Activated naive CD4-positive, alpha-beta T cell treated with anti-CD3 and anti-CD28 coated beads for 36 hours (primary cell): Measurements from ENCODE around the gene CXADR. TPM values are rescaled to one million over a fixed set of nuclear protein-coding genes. Genes with fewer than 3 reads are reported as not detected.
"Not testable (repeated sequence)": the region's sequence is repeated elsewhere in the genome, so short reads cannot be mapped to it uniquely, and the experiment has no call there.

Experiments
- CTCF ChIA-PET: fragments of 350-600 bp; sonication (Branson Sonifier 250); formaldehyde crosslinking; loops from one replicate; lab custom pipeline; 2021; ENCODE audit warnings: antibody characterized with exemption; lab: Charles Lee
- DNase-seq: peaks from one replicate; pipeline ENCODE4 v3.0.0-alpha.2; 2020
- H3K27ac Mint-ChIP-seq: one replicate; pipeline ENCODE4 v1.8.0; 2021; ENCODE audit warnings: mild to moderate bottlenecking, mixed read lengths
- H3K27me3 Mint-ChIP-seq: one replicate; pipeline ENCODE4 v1.8.0; 2021; ENCODE audit warnings: low read depth, mixed read lengths
- H3K36me3 Mint-ChIP-seq: one replicate; pipeline ENCODE4 v1.8.0; 2021; ENCODE audit warnings: low read depth, mixed read lengths
- H3K4me1 Mint-ChIP-seq: one replicate; pipeline ENCODE4 v1.8.0; 2021; ENCODE audit warnings: low read depth, mixed read lengths
- H3K4me3 Mint-ChIP-seq: one replicate; pipeline ENCODE4 v1.8.0; 2021; ENCODE audit warnings: mild to moderate bottlenecking, moderate library complexity, mixed read lengths
- H3K9me3 Mint-ChIP-seq: one replicate; pipeline ENCODE4 v1.8.0; 2021; ENCODE audit warnings: mixed read lengths
- intact Hi-C: fragments of 100-400 bp; cut with micrococcal nuclease; formaldehyde crosslinking; loops from one replicate; pipeline ENCODE4 v1.15.1; 2023
- total RNA-seq, 2 experiments: library from RNA; stranded (reverse); gene quantifications; one replicate each; pipeline ENCODE4 v1.2.3, GENCODE V29; 2021

Gene CXADR
- total RNA-seq, result under 1 TPM; 0.27 to 0.52 TPM

DNA sequence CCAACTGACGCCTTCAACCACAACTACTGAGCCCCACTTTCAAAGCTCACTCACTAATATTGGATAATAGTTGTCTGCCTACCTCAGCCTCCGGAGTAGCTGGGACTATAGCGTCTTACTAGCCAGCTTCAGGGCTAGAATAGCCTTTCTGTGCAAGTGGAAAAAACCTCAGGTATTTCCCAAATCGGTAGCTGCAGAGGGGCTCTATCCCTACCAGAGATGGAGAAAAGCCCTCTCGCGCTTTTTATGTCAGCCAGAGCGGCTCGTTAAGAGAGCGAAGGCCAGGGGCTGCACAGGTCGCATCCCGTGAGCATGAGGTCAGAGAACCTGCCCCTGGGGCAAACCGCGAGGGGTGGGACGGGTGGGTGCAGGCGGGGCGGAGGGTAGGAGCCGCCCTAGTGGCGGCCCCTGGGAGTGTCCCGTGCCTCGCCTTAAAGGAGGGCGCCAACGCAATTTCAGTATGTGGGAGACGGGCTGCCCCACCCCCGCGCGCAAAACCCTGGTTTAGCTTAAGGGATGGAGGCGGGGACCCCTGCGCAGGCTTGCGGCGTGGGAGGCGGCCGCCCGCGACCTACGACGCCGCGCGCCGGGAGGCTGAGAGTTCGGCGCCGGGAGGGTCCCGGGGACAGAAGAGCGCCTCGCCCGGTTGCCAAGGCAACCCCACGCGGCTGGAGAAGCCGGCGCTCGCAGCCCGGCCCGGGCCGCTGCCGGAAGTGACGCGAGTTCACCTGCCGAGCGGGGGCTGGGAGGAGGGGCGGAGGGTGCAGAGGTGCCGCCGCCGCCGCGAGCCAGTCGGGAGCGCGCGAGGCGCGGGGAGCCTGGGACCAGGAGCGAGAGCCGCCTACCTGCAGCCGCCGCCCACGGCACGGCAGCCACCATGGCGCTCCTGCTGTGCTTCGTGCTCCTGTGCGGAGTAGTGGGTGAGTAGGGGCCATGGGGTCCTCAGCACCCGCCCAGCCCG lies at the start of gene CXADR:
Gene CXADR (plus strand): TSS at position 791 of the 961 bp plus-strand sequence. CDS start 87 bp downstream, at position 878.
- Mint-ChIP-seq H3K9me3 (no peaks in the 10 kb centered on the region), H3K36me3 (no peaks in the 10 kb centered on the region), H3K4me1 (peaks cover 14% of the 10 kb centered on the region), H3K4me3 (peak within 1 kb of the TSS; percentile 80), H3K27ac (no peak within 1 kb of the TSS), H3K27me3 (peaks cover 23% of the 10 kb centered on the region)
- DNase-seq, result peak; percentile 81
- intact Hi-C loops, result loop anchor here (1.0 to 5.0 kb wide), 6 partner anchors 24 to 306 kb away; partner anchors contain the start of gene C21orf91
- CTCF ChIA-PET, result interaction anchor here (0.9 to 1.6 kb wide), 2 partner anchors 9 to 13 kb away, joined by 6 read pairs; no protein-coding TSS in a partner anchor

DNA sequence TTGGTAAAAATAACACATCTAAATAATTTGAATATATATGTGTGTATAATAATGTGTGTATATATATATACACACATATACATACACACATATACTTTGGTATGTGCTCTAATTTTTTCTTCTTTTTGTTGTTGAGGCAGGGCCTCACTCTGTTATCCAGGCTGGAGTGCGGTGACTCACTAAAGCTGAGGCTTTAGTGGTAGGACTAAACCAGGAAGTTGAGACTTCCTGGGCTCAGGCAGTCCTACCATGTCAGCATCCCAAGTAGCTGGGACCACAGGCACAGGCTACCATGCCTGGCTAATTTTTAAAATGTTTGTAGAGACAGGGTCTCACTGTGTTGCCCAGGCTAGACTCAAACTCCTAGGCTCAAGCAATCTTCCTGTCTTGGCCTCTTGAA lies 46.7 kb upstream of the CXADR start:
- DNase-seq, result no peak
- Mint-ChIP-seq H3K4me3 (no peak overlapping the region), H3K4me1 (no peaks in the 10 kb centered on the region), H3K27ac (no peak overlapping the region), H3K27me3 (no peaks in the 10 kb centered on the region), H3K36me3 (no peaks in the 10 kb centered on the region), H3K9me3 (no peaks in the 10 kb centered on the region)
- CTCF ChIA-PET, result no interaction called here
- intact Hi-C loops, result no loop called here

DNA sequence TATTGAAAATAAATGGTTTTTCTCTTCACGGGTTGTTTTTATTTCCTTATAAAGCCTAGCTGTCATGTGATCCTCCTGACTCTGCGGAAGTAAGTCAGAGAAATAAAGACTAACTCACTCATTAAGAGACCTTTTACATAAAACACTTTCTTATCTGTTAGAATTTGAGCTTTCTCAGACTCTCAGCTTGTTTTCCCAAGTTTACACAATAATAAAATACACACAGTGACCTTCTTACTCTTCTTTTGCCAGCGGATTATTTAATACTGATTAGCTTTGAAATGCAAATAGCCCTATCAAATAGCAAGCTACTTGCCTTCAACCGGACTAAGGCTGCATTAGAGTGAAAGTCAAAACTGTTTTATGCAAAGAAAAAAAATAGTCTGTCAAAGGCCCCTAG lies 45.5 kb upstream of the CXADR start:
- no peaks in the 10 kb centered on the region for H3K9me3 Mint-ChIP-seq
- H3K4me1 Mint-ChIP-seq, result no peaks in the 10 kb centered on the region
- H3K4me3 Mint-ChIP-seq, result no peak overlapping the region
- CTCF ChIA-PET, result no interaction called here
- H3K27ac Mint-ChIP-seq, result no peak overlapping the region
- H3K36me3 Mint-ChIP-seq, result no peaks in the 10 kb centered on the region
- intact Hi-C loops, result no loop called here
- H3K27me3 Mint-ChIP-seq, result no peaks in the 10 kb centered on the region
- DNase-seq, result no peak

DNA sequence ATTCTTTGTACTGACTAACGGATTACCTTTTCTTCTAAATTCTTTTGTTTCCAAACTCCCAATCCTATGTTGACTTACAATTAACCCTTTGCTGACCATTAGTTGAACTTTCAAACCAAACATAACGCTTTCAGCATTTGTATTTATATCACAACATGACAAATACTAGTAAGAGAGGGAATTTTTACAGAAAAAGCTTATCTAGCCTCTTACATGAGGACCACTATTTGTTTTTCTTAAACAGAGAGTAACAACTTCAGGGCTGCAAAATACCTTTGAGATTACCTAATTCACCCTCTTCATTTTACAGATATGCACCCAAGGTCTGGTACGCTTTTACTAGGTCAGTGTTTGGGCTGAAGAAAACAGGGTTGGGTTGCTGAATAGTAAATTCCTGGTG lies 45.0 kb upstream of the CXADR start:
- DNase-seq, result no peak
- H3K27me3 Mint-ChIP-seq, result no peaks in the 10 kb centered on the region
- CTCF ChIA-PET, result interaction anchor here (0.5 to 0.6 kb wide), 2 partner anchors 80 to 118 kb away, joined by 3 to 6 read pairs; no protein-coding TSS in a partner anchor
- intact Hi-C loops, result no loop called here
- no peak overlapping the region for H3K4me3 Mint-ChIP-seq
- H3K4me1 Mint-ChIP-seq, result no peaks in the 10 kb centered on the region
- no peaks in the 10 kb centered on the region for H3K36me3 Mint-ChIP-seq
- no peaks in the 10 kb centered on the region for H3K9me3 Mint-ChIP-seq
- no peak overlapping the region for H3K27ac Mint-ChIP-seq

DNA sequence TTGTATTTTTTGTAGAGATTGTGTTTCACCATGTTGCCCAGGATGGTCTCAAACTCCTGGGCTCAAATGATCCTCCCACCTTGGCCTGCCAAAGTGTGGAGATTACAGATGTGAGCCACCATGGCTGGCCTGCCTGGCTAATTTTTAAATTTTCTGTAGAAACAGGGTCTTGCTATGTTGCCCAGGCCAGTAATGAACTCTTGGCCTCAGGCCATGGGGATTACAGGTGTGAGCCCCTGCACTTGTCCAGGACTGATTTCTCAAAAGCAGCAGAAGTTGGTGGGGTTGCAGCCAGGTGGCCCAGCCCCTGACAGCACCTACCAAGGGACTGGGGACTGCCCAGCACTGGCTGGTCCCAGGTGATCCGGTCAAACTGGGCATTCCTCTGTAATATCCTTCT lies 44.1 kb upstream of the CXADR start:
- no peaks in the 10 kb centered on the region for H3K9me3 Mint-ChIP-seq
- CTCF ChIA-PET, result interaction anchor here (0.6 kb wide), 2 partner anchors 67 to 93 kb away, joined by 3 to 8 read pairs; no protein-coding TSS in a partner anchor

DNA sequence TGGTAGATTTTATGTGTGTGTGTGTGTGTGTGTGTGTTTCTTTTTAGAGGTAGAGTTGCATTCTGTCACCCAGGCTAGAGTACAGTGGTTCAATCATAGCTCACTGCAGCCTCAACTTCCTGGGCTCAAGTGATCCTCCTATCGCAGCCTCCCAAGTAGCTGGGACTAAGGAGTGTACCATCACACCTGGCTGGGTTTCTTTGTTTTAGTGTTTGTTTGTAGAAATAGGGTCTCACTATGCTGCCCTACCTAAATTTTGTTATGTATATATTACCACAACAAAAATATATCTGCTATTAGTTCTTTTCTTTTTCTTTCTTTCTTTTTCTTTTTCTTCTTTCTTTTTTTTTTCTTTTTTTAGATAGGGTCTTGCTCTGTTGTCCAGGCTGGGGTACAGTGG lies 43.1 kb upstream of the CXADR start:
- Mint-ChIP-seq H3K4me1 (no peaks in the 10 kb centered on the region), H3K27me3 (no peaks in the 10 kb centered on the region), H3K27ac (no peak overlapping the region), H3K36me3 (no peaks in the 10 kb centered on the region), H3K9me3 (no peaks in the 10 kb centered on the region), H3K4me3 (no peak overlapping the region)
- no peak for DNase-seq
- CTCF ChIA-PET, result no interaction called here
- intact Hi-C loops, result no loop called here

More for the DNA sequence above, 44.1 kb upstream of the CXADR start:
- Mint-ChIP-seq H3K27me3 (no peaks in the 10 kb centered on the region), H3K27ac (no peak overlapping the region), H3K36me3 (no peaks in the 10 kb centered on the region), H3K4me3 (no peak overlapping the region), H3K4me1 (no peaks in the 10 kb centered on the region)
- DNase-seq, result no peak
- intact Hi-C loops, result no loop called here

DNA sequence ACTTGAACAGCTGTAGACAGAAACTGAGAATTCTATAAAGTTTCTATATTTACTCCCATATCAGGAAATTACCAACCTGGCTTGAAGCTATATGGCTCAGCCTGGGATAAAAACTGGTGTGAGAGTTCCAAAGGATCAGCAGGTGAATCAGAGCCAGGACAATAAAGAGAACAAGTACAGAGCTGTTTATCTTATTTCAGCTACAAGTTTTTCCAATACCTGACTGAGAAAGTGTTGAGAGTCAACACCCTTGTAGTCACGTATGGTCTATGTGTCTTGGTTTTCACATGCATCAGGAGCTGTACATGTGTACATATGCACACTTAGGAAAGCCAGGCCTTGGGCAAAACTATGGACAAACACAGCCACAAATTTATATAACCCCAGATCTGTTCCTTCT lies 40.7 kb upstream of the CXADR start:
- DNase-seq, result no peak
- intact Hi-C loops, result no loop called here
- CTCF ChIA-PET, result interaction anchor here (1.0 kb wide), 1 partner anchor 113 kb away, joined by 3 read pairs; no protein-coding TSS in a partner anchor
- Mint-ChIP-seq H3K27ac (no peak overlapping the region), H3K4me1 (no peaks in the 10 kb centered on the region), H3K4me3 (no peak overlapping the region), H3K27me3 (no peaks in the 10 kb centered on the region), H3K36me3 (no peaks in the 10 kb centered on the region), H3K9me3 (no peaks in the 10 kb centered on the region)

DNA sequence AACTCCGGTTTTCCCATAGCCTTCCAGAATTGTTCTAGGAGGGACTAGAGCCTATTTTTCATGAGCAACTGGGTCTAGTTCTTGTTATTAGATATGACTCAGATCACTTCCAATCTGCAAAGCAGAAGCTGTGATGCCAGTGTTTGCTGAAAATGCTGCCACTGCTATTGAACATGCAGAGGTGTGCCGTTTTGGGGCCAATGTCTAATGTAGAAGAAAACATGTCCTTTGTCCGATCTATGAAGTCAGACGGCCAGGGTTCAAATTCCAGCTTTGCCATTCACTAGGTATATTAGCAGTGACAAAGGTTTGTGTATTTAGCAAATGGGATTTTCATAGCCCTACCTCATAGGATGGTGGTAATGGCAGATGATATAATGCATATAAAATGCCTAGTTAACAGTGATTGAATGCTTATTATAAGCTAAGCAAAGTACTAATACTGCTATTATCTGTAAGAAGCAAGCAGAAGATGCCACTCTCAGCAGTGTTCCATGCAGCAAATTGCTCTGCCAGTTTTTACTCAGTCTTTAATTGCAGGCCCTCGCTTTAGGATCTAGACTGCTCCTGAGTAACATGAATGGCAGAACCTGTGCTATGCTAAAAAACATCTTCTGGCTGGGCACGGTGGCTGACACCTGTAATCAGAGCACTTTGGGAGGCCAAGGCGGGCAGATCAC lies 40.1 kb upstream of the CXADR start:
- Mint-ChIP-seq H3K27ac (no peak overlapping the region), H3K36me3 (no peaks in the 10 kb centered on the region), H3K9me3 (no peaks in the 10 kb centered on the region), H3K27me3 (no peaks in the 10 kb centered on the region), H3K4me3 (no peak overlapping the region), H3K4me1 (no peaks in the 10 kb centered on the region)
- no peak for DNase-seq
- CTCF ChIA-PET, result interaction anchor here (0.7 to 1.0 kb wide), 2 partner anchors 79 to 113 kb away, joined by 3 to 4 read pairs; no protein-coding TSS in a partner anchor
- intact Hi-C loops, result no loop called here

DNA sequence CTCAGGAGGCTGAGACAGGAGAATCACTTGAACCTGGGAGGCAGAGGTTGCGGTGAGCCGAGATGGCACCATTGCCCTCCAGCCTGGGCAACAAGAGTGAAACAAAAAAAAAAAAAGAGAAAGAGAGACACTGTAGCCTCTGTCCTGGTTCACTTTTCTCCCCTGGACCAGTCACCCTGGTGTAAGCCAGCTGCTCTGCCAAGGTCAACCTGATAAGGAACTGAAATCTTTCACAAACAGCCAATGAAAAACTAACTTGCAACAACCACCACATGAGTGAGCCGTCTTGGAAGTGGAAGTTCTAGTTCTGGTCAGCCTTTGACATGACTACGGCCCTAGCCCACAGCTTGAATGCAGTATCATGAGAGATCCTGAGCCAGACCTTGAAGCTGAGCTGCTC lies 36.8 kb upstream of the CXADR start:
- Mint-ChIP-seq H3K9me3 (no peaks in the 10 kb centered on the region), H3K4me3 (no peak overlapping the region), H3K36me3 (no peaks in the 10 kb centered on the region), H3K27me3 (no peaks in the 10 kb centered on the region), H3K4me1 (no peaks in the 10 kb centered on the region), H3K27ac (no peak overlapping the region)
- CTCF ChIA-PET, result no interaction called here
- DNase-seq, result no peak
- intact Hi-C loops, result no loop called here

DNA sequence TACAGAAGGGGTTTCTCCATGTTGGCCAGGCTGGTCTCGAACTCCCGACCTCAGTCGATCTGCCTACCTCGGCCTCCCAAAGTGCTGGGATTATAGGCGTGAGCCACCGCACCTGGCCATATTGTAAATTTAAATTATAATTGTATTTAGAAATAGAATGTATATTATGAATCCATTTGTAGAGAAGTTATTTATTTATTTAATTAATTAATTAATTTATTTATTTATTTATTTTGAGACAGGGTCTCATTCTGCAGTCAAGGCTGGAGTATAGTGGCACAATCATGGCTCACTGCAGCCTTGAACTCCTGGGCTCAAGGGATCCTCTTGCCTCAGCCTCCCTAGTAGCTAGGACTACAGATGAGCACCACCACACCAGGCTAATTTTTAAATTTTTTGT lies 34.7 kb upstream of the CXADR start:
- H3K36me3 Mint-ChIP-seq, H3K4me1 Mint-ChIP-seq, intact Hi-C loops, H3K9me3 Mint-ChIP-seq, H3K4me3 Mint-ChIP-seq, H3K27me3 Mint-ChIP-seq, DNase-seq, H3K27ac Mint-ChIP-seq: not testable (repeated sequence)
- CTCF ChIA-PET, result interaction anchor here (0.6 kb wide), 1 partner anchor 210 kb away, joined by 3 read pairs; no protein-coding TSS in a partner anchor

DNA sequence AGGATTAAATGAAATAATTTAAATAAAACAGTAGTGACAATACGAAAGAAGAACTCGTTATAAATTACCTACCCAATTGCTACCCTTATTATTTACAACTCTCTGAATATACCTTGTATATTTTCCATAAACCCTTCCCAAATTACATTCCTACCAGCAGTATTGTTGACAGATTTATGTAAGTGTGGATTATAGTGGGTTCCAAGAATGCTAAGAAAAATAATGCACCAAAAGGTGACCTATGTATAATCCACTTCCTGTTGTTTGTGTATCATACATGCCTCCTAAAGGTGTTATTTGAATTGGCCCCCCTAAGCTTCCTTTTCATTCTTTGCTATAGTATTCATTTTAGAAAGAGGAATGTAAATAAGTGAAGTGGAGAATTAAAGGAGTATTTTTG lies 33.2 kb upstream of the CXADR start:
- DNase-seq, result no peak
- Mint-ChIP-seq H3K27me3 (no peaks in the 10 kb centered on the region), H3K4me1 (no peaks in the 10 kb centered on the region), H3K36me3 (no peaks in the 10 kb centered on the region), H3K27ac (no peak overlapping the region), H3K4me3 (no peak overlapping the region), H3K9me3 (no peaks in the 10 kb centered on the region)
- intact Hi-C loops, result no loop called here
- CTCF ChIA-PET, result no interaction called here

DNA sequence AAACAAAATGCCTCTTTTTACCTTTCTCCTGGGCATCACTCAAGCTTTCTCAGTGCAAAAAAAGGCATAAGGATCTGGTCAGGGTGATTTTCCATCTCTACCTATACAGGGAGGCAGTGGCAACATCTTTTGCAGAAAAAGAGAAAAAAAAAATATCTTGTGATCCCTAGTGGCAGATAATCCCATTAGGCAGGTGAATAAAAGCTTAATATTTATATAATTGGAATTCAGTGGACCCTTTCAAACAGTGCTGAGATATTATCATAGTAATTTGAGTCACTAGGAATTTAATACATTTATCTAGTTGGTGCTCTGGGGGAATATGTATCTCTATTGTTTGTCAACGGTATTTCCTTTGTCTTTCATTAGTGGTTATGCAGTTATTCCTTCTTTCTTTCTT lies 29.9 kb upstream of the CXADR start:
- Mint-ChIP-seq H3K9me3 (no peaks in the 10 kb centered on the region), H3K27ac (no peak overlapping the region), H3K27me3 (no peaks in the 10 kb centered on the region), H3K36me3 (no peaks in the 10 kb centered on the region), H3K4me3 (no peak overlapping the region), H3K4me1 (no peaks in the 10 kb centered on the region)
- intact Hi-C loops, result no loop called here
- DNase-seq, result no peak
- CTCF ChIA-PET, result no interaction called here
